ENCODE data around the gene GLIS1. TPM values are rescaled to one million over a fixed set of nuclear protein-coding genes. Genes with fewer than 3 reads are reported as not detected.

Gene GLIS1
- polyA plus RNA-seq, 3 donors = not detected

DNA sequence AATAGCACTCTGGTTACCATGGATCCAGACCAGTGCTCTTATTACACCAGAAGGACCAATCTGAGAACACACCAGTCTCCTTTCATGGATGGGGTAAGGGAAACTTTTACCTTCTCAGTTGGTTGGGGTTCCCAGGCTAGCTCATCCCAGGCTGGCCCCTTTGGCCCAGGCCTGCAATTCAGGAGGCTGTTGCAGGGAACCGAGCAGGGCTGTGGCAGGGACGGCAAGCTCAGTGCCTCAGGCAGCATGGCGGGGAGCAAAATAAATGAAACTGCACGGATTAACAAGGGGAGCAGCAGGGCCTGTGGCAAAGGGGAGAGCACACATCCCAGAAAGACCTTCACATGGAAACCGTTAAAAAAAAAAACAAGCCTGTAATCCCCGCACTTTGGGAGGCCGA, 222.8 kb downstream of the GLIS1 start:
- H3K9me3 ChIP-seq (replicated peaks in 1 of 2; ENCODE audit: control insufficient read depth in 1 of 2, insufficient read depth in 1 of 2, low read length in 2 of 2) = no peaks in the 10 kb centered on the region
- no peaks in the 10 kb centered on the region for H3K36me3 ChIP-seq (replicated peaks in 1 of 2; ENCODE audit: control insufficient read depth in 1 of 2, insufficient read depth in 2 of 2, low read length in 2 of 2)
- no peak overlapping the region for H2AFZ ChIP-seq (ENCODE audit: insufficient read depth, low read depth, low read length, poor library complexity, severe bottlenecking)
- no peaks in the 10 kb centered on the region for H3K36me3 Mint-ChIP-seq
- H3K79me2 ChIP-seq (ENCODE audit: insufficient read depth, low read length) = no peaks in the 10 kb centered on the region
- H3K4me3 ChIP-seq (replicated peaks in 1 of 3; ENCODE audit: low read depth in 2 of 3, low read length in 3 of 3) = no peak overlapping the region
- H3K4me1 Mint-ChIP-seq = no peaks in the 10 kb centered on the region
- H3K9ac ChIP-seq (ENCODE audit: insufficient read depth, low read length, poor library complexity, severe bottlenecking) = no peak overlapping the region
- no peak for TF ChIP-seq CTCF (IDR thresholded peaks at IDR 0.05)
- H4K20me1 ChIP-seq (ENCODE audit: insufficient read depth, low read length) = no peaks in the 10 kb centered on the region
- H3K9me3 Mint-ChIP-seq = no peaks in the 10 kb centered on the region
- H3K4me1 ChIP-seq (ENCODE audit: control insufficient read depth in 1 of 2, insufficient read depth in 2 of 2, low read length in 2 of 2) = no peaks in the 10 kb centered on the region
- H3K27me3 ChIP-seq (ENCODE audit: control insufficient read depth in 2 of 2, insufficient read depth in 2 of 2, low read length in 2 of 2) = no peaks in the 10 kb centered on the region
- H3K4me3 Mint-ChIP-seq = no peak overlapping the region
- peaks cover 1 to 6% (median 3%) of the 10 kb centered on the region in 3 donors for H3K27me3 Mint-ChIP-seq (ENCODE audit: low read depth in 3 of 3)
- intact Hi-C loops (cut with micrococcal nuclease) = no loop called here
- no peak overlapping the region for H3K27ac ChIP-seq (ENCODE audit: low read depth in 1 of 2, low read length in 2 of 2)
- H3K4me2 ChIP-seq (replicated peaks; ENCODE audit: extremely low read depth, low read length, poor library complexity, severe bottlenecking) = no peak overlapping the region
- DNase-seq = no peak
- 100% methylated on average over 2 of the region's 7 CpGs for WGBS (ENCODE audit: insufficient coverage)
- H3K27ac Mint-ChIP-seq = no peak overlapping the region

DNA sequence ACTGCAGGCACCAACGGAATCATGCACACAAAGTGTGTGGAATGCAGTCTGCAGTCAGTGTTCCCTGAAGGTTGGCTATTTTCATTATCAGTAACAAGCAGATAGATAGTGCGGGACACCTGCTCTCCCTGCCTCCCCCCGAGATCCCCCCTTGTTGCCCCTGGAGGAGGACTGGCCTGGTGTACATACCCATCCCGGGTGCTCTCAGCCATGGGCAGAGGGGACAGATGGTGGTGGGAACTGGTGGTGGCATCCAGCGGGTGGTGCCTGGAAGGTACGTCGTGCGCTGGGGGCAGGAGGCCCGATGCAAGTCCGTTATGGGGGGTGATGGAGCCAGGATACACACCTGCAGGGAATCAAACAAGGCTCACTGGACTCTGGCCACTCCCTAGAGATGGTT, 224.5 kb downstream of the GLIS1 start:
- H3K79me2 ChIP-seq (ENCODE audit: insufficient read depth, low read length) = no peaks in the 10 kb centered on the region
- no peaks in the 10 kb centered on the region for H3K36me3 Mint-ChIP-seq
- no peaks in the 10 kb centered on the region for H4K20me1 ChIP-seq (ENCODE audit: insufficient read depth, low read length)
- intact Hi-C loops (cut with micrococcal nuclease) = no loop called here
- H3K4me3 Mint-ChIP-seq = no peak overlapping the region
- no peaks in the 10 kb centered on the region for H3K9me3 ChIP-seq (replicated peaks in 1 of 2; ENCODE audit: control insufficient read depth in 1 of 2, insufficient read depth in 1 of 2, low read length in 2 of 2)
- no peak overlapping the region for H3K4me3 ChIP-seq (replicated peaks in 1 of 3; ENCODE audit: low read depth in 2 of 3, low read length in 3 of 3)
- WGBS (ENCODE audit: insufficient coverage) = 96% methylated on average over 6 of the region's 10 CpGs
- no peaks in the 10 kb centered on the region for H3K9me3 Mint-ChIP-seq
- no peak overlapping the region for H3K27ac Mint-ChIP-seq
- H3K36me3 ChIP-seq (replicated peaks in 1 of 2; ENCODE audit: control insufficient read depth in 1 of 2, insufficient read depth in 2 of 2, low read length in 2 of 2) = no peaks in the 10 kb centered on the region
- H3K4me2 ChIP-seq (replicated peaks; ENCODE audit: extremely low read depth, low read length, poor library complexity, severe bottlenecking) = no peak overlapping the region
- TF ChIP-seq CTCF (IDR thresholded peaks at IDR 0.05) = no peak
- no peak for DNase-seq
- H3K27ac ChIP-seq (ENCODE audit: low read depth in 1 of 2, low read length in 2 of 2) = no peak overlapping the region
- H3K27me3 ChIP-seq (ENCODE audit: control insufficient read depth in 2 of 2, insufficient read depth in 2 of 2, low read length in 2 of 2) = no peaks in the 10 kb centered on the region
- H3K27me3 Mint-ChIP-seq (ENCODE audit: low read depth in 3 of 3) = peaks cover 1 to 7% (median 6%) of the 10 kb centered on the region in 3 donors
- H3K4me1 ChIP-seq (ENCODE audit: control insufficient read depth in 1 of 2, insufficient read depth in 2 of 2, low read length in 2 of 2) = no peaks in the 10 kb centered on the region
- H3K4me1 Mint-ChIP-seq = peaks cover 1% of the 10 kb centered on the region
- H2AFZ ChIP-seq (ENCODE audit: insufficient read depth, low read depth, low read length, poor library complexity, severe bottlenecking) = no peak overlapping the region
- H3K9ac ChIP-seq (ENCODE audit: insufficient read depth, low read length, poor library complexity, severe bottlenecking) = no peak overlapping the region
